ENCODE measurements around the gene GPC3.

DNA sequence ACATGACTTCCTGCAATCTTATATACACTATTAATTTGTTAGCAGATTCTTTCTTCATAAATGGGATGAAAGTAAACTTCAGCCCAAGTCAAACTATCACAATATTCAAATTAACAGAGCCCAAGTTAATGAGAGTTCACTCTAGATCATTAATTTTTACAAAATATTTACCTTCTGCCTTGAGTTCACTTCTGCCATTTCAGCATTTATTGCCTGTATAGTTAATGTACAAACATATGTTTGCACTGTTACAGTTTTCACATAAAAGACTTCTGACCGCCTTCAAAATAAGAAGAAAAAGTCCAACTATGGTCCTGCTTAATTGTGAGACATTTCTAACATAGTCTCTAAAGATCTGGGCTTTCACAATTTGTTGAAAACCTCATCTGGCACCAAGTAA, 46.9 kb downstream of the GPC3 start:
- TF ChIP-seq SIN3A (IDR thresholded peaks at IDR 0.05; ENCODE audit: low read depth) (no peak), SP1 (IDR thresholded peaks at IDR 0.05; ENCODE audit: low read depth) (no peak), YY1 (IDR thresholded peaks at IDR 0.05; ENCODE audit: extremely low read depth, insufficient replicate concordance, low read depth, low read length) (no peak), ATF3 (IDR thresholded peaks at IDR 0.05) (no peak), POLR2A (IDR thresholded peaks at IDR 0.05; ENCODE audit: borderline replicate concordance, extremely low read depth, insufficient read depth, insufficient read length) (no peak), ELF1 (IDR thresholded peaks at IDR 0.05; ENCODE audit: borderline replicate concordance, low read depth) (no peak), CEBPB (IDR thresholded peaks at IDR 0.05; ENCODE audit: low read depth) (no peak), EZH2phosphoT487 (IDR thresholded peaks at IDR 0.05; ENCODE audit: borderline replicate concordance) (no peak)
- TF ChIP-seq, protein P1, sequence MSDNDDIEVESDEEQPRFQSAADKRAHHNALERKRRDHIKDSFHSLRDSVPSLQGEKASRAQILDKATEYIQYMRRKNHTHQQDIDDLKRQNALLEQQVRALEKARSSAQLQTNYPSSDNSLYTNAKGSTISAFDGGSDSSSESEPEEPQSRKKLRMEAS (IDR thresholded peaks at IDR 0.05) = no peak
- TF ChIP-seq, protein P2, sequence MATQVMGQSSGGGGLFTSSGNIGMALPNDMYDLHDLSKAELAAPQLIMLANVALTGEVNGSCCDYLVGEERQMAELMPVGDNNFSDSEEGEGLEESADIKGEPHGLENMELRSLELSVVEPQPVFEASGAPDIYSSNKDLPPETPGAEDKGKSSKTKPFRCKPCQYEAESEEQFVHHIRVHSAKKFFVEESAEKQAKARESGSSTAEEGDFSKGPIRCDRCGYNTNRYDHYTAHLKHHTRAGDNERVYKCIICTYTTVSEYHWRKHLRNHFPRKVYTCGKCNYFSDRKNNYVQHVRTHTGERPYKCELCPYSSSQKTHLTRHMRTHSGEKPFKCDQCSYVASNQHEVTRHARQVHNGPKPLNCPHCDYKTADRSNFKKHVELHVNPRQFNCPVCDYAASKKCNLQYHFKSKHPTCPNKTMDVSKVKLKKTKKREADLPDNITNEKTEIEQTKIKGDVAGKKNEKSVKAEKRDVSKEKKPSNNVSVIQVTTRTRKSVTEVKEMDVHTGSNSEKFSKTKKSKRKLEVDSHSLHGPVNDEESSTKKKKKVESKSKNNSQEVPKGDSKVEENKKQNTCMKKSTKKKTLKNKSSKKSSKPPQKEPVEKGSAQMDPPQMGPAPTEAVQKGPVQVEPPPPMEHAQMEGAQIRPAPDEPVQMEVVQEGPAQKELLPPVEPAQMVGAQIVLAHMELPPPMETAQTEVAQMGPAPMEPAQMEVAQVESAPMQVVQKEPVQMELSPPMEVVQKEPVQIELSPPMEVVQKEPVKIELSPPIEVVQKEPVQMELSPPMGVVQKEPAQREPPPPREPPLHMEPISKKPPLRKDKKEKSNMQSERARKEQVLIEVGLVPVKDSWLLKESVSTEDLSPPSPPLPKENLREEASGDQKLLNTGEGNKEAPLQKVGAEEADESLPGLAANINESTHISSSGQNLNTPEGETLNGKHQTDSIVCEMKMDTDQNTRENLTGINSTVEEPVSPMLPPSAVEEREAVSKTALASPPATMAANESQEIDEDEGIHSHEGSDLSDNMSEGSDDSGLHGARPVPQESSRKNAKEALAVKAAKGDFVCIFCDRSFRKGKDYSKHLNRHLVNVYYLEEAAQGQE (IDR thresholded peaks at IDR 0.05; ENCODE audit: low read depth) = no peak
- TF ChIP-seq, protein P3, sequence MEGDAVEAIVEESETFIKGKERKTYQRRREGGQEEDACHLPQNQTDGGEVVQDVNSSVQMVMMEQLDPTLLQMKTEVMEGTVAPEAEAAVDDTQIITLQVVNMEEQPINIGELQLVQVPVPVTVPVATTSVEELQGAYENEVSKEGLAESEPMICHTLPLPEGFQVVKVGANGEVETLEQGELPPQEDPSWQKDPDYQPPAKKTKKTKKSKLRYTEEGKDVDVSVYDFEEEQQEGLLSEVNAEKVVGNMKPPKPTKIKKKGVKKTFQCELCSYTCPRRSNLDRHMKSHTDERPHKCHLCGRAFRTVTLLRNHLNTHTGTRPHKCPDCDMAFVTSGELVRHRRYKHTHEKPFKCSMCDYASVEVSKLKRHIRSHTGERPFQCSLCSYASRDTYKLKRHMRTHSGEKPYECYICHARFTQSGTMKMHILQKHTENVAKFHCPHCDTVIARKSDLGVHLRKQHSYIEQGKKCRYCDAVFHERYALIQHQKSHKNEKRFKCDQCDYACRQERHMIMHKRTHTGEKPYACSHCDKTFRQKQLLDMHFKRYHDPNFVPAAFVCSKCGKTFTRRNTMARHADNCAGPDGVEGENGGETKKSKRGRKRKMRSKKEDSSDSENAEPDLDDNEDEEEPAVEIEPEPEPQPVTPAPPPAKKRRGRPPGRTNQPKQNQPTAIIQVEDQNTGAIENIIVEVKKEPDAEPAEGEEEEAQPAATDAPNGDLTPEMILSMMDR (IDR thresholded peaks at IDR 0.05 in 2 of 3, conservative IDR thresholded peaks at IDR 0.05 in 1 of 3; ENCODE audit: borderline replicate concordance in 1 of 3, insufficient read depth in 1 of 3, low read depth in 2 of 3, low read length in 2 of 3) = no peak
- TF ChIP-seq, protein P4, sequence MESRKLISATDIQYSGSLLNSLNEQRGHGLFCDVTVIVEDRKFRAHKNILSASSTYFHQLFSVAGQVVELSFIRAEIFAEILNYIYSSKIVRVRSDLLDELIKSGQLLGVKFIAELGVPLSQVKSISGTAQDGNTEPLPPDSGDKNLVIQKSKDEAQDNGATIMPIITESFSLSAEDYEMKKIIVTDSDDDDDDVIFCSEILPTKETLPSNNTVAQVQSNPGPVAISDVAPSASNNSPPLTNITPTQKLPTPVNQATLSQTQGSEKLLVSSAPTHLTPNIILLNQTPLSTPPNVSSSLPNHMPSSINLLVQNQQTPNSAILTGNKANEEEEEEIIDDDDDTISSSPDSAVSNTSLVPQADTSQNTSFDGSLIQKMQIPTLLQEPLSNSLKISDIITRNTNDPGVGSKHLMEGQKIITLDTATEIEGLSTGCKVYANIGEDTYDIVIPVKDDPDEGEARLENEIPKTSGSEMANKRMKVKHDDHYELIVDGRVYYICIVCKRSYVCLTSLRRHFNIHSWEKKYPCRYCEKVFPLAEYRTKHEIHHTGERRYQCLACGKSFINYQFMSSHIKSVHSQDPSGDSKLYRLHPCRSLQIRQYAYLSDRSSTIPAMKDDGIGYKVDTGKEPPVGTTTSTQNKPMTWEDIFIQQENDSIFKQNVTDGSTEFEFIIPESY (IDR thresholded peaks at IDR 0.05; ENCODE audit: extremely low read depth, insufficient replicate concordance, low read length) = no peak
